ENCODE data around the gene MINDY4. TPM values are rescaled to one million over a fixed set of nuclear protein-coding genes. Genes with fewer than 3 reads are reported as not detected.

The MINDY4 gene
- total and polyA plus RNA-seq, 8 donors = 8.0 to 56.0 (median 17.4) TPM

DNA sequence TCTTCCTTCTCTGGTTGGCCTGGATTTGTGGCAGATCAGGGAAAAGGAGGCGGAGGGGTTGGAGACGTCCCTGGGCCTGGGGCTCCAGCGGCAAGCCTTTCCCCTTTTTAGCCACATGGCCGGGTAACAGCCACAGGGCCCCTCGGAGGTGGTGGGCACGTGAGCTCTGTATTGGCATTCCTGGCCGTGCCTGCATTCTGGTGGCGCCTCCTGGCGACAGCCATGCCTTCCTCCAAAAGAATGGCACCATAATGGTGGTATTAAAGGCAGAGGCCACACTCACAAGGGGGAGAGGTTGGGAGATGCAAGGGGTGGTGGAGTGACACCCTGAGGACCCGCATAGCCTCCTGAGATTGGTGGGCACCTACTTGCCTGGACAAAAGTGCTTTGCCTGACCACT lies 137.5 kb downstream of the MINDY4 start:
- Histone ChIP-seq H3K36me3 (no peaks in the 10 kb centered on the region), H3K4me1 (peaks cover 38 to 61% of the 10 kb centered on the region in 2 donors), H3K27ac (no peak overlapping the region), H3K9me3 (no peaks in the 10 kb centered on the region), H3K27me3 (no peaks in the 10 kb centered on the region), H3K4me3 (no peak overlapping the region)
- no peak for ATAC-seq
- no peak for TF ChIP-seq CTCF (IDR thresholded peaks at IDR 0.05)
- intact Hi-C loops (cut with DNase I) = no loop called here
- peak in 1 of 4 donors; percentile 71 for DNase-seq

GRCh38 chr7:30909431-30909830 lies 138.2 kb downstream of the MINDY4 start:
- DNase-seq = peak in 1 of 4 donors; percentile 69
- Histone ChIP-seq H3K27me3 (no peaks in the 10 kb centered on the region), H3K27ac (no peak overlapping the region), H3K9me3 (no peaks in the 10 kb centered on the region), H3K4me3 (no peak overlapping the region), H3K4me1 (peaks cover 37 to 61% of the 10 kb centered on the region in 2 donors), H3K36me3 (no peaks in the 10 kb centered on the region)
- no peak for ATAC-seq
- TF ChIP-seq CTCF (IDR thresholded peaks at IDR 0.05) = no peak
- intact Hi-C loops (cut with DNase I) = no loop called here

GRCh38 chr7:30910411-30911073 lies 139.3 kb downstream of the MINDY4 start:
- TF ChIP-seq CTCF (IDR thresholded peaks at IDR 0.05) = no peak
- Histone ChIP-seq H3K27ac (peak overlapping the region; percentile 57 to 68), H3K4me1 (peaks cover 27 to 61% of the 10 kb centered on the region in 2 donors), H3K36me3 (no peaks in the 10 kb centered on the region), H3K4me3 (no peak overlapping the region), H3K27me3 (no peaks in the 10 kb centered on the region), H3K9me3 (no peaks in the 10 kb centered on the region)
- no peak for ATAC-seq
- intact Hi-C loops (cut with DNase I) = no loop called here
- DNase-seq = peak in 1 of 4 donors; percentile 61

DNA sequence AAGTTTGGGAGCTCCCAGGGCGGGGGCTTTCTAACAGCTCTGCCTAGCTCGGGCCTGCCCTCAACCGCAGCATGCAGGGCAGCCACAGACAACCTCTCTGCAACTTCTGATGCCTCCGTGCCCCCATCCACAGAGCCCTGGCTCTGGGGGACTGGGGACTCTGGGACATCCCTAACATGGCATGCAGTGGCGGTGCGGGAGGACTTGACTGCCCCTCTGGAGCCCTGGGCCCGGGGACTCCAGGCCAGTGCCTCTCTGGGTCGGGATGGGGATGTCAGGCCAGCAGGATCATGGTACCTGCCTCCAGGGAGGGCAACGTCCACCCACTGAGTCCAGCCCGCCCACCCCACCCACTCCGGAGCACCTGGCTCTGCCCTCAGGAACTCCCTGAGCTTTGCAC lies 139.9 kb downstream of the MINDY4 start:
- intact Hi-C loops (cut with DNase I) = no loop called here
- Histone ChIP-seq H3K27ac (peak overlapping the region; percentile 57 to 68), H3K9me3 (no peaks in the 10 kb centered on the region), H3K36me3 (no peaks in the 10 kb centered on the region), H3K4me1 (peaks cover 27 to 60% of the 10 kb centered on the region in 2 donors), H3K27me3 (no peaks in the 10 kb centered on the region), H3K4me3 (peak overlapping the region in 1 of 2 donors; percentile 53)
- no peak for TF ChIP-seq CTCF (IDR thresholded peaks at IDR 0.05)
- ATAC-seq = no peak
- peak in 1 of 4 donors; percentile 76 for DNase-seq

- Histone ChIP-seq H3K27ac (peak within 1 kb of the TSS; percentile 72 to 74), H3K4me3 (peak within 1 kb of the TSS; percentile 50 to 53), H3K36me3 (no peaks in the 10 kb centered on the region), H3K27me3 (no peaks in the 10 kb centered on the region), H3K4me1 (peaks cover 25 to 61% of the 10 kb centered on the region in 2 donors), H3K9me3 (no peaks in the 10 kb centered on the region)
- peak; percentile 66 to 93 (median 91) for DNase-seq
- ATAC-seq = peak; percentile 76
- intact Hi-C loops (cut with DNase I) = no loop called here
- no peak for TF ChIP-seq CTCF (IDR thresholded peaks at IDR 0.05)
These were observed 140.3 kb downstream of the MINDY4 start, which contains the start of gene AQP1 for GRCh38 chr7:30911561-30911969. AQP1 (plus strand) TSS chr7:30911853; CDS start chr7:30911910, 57 bp downstream.
